Measurements from ENCODE around the gene HDAC11. TPM values are rescaled to one million over a fixed set of nuclear protein-coding genes. Genes with fewer than 3 reads are reported as not detected.
A peak's percentile ranks its signal among the peaks of the same experiment; 100 is the strongest.

Gene HDAC11
- total and polyA plus RNA-seq, 9 of the 15 experiments (the other 6 are each of a cell fraction or from before 2014, with no cell fraction given) = 0.60 to 6.0 (median 4.5) TPM

DNA sequence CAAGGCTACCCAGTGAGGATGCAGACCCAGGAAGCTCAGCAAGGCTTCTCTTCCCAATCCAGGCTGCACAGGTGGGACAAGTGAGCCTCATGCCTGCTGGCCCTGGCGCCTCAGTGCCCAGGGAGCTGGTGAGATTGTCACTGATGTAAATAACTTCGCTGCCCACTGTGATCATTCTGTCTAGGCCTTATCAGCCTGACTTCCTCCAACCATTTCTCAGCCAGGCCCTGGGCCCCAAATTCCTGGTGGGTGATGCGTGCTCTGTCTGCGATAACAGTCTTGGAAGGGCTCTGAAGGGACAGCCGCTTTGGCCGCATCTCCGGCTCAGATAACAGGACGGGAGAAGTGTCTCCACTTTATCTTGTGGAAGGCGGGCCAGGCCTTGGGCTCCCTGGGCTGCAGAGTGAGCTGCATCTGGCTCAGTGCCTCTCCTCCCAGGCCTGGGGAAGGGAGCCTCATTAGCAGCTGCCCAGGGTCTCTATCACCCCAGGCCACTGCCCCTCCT, 66.6 kb downstream of the HDAC11 start (continued):
- TF ChIP-seq, protein P1, sequence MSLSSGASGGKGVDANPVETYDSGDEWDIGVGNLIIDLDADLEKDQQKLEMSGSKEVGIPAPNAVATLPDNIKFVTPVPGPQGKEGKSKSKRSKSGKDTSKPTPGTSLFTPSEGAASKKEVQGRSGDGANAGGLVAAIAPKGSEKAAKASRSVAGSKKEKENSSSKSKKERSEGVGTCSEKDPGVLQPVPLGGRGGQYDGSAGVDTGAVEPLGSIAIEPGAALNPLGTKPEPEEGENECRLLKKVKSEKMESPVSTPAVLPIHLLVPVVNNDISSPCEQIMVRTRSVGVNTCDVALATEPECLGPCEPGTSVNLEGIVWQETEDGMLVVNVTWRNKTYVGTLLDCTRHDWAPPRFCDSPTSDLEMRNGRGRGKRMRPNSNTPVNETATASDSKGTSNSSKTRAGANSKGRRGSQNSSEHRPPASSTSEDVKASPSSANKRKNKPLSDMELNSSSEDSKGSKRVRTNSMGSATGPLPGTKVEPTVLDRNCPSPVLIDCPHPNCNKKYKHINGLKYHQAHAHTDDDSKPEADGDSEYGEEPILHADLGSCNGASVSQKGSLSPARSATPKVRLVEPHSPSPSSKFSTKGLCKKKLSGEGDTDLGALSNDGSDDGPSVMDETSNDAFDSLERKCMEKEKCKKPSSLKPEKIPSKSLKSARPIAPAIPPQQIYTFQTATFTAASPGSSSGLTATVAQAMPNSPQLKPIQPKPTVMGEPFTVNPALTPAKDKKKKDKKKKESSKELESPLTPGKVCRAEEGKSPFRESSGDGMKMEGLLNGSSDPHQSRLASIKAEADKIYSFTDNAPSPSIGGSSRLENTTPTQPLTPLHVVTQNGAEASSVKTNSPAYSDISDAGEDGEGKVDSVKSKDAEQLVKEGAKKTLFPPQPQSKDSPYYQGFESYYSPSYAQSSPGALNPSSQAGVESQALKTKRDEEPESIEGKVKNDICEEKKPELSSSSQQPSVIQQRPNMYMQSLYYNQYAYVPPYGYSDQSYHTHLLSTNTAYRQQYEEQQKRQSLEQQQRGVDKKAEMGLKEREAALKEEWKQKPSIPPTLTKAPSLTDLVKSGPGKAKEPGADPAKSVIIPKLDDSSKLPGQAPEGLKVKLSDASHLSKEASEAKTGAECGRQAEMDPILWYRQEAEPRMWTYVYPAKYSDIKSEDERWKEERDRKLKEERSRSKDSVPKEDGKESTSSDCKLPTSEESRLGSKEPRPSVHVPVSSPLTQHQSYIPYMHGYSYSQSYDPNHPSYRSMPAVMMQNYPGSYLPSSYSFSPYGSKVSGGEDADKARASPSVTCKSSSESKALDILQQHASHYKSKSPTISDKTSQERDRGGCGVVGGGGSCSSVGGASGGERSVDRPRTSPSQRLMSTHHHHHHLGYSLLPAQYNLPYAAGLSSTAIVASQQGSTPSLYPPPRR (CRISPR knock-in tag; IDR thresholded peaks at IDR 0.05; ENCODE audit: borderline replicate concordance) = no peak
- TF ChIP-seq ZNF140 (CRISPR knock-in tag; IDR thresholded peaks at IDR 0.05) (no peak), NRF1 (conservative IDR thresholded peaks at IDR 0.05 in 1 of 2, IDR thresholded peaks at IDR 0.05 in 1 of 2) (peak; percentile 46 to 48; a peak in 2 of 4 replicates), CHCHD3 (CRISPR knock-in tag; IDR thresholded peaks at IDR 0.05) (no peak), MCM5 (IDR thresholded peaks at IDR 0.05; ENCODE audit: low read depth) (no peak), NFRKB (IDR thresholded peaks at IDR 0.05; ENCODE audit: low read depth) (no peak), JUNB (CRISPR knock-in tag; conservative IDR thresholded peaks at IDR 0.05) (no peak)
- TF ChIP-seq, protein P2, sequence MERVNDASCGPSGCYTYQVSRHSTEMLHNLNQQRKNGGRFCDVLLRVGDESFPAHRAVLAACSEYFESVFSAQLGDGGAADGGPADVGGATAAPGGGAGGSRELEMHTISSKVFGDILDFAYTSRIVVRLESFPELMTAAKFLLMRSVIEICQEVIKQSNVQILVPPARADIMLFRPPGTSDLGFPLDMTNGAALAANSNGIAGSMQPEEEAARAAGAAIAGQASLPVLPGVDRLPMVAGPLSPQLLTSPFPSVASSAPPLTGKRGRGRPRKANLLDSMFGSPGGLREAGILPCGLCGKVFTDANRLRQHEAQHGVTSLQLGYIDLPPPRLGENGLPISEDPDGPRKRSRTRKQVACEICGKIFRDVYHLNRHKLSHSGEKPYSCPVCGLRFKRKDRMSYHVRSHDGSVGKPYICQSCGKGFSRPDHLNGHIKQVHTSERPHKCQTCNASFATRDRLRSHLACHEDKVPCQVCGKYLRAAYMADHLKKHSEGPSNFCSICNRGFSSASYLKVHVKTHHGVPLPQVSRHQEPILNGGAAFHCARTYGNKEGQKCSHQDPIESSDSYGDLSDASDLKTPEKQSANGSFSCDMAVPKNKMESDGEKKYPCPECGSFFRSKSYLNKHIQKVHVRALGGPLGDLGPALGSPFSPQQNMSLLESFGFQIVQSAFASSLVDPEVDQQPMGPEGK (CRISPR knock-in tag; IDR thresholded peaks at IDR 0.05; ENCODE audit: borderline replicate concordance) = no peak
- TF ChIP-seq, protein P3, sequence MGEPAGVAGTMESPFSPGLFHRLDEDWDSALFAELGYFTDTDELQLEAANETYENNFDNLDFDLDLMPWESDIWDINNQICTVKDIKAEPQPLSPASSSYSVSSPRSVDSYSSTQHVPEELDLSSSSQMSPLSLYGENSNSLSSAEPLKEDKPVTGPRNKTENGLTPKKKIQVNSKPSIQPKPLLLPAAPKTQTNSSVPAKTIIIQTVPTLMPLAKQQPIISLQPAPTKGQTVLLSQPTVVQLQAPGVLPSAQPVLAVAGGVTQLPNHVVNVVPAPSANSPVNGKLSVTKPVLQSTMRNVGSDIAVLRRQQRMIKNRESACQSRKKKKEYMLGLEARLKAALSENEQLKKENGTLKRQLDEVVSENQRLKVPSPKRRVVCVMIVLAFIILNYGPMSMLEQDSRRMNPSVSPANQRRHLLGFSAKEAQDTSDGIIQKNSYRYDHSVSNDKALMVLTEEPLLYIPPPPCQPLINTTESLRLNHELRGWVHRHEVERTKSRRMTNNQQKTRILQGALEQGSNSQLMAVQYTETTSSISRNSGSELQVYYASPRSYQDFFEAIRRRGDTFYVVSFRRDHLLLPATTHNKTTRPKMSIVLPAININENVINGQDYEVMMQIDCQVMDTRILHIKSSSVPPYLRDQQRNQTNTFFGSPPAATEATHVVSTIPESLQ (CRISPR knock-in tag; IDR thresholded peaks at IDR 0.05) = no peak
- TF ChIP-seq, protein P4, sequence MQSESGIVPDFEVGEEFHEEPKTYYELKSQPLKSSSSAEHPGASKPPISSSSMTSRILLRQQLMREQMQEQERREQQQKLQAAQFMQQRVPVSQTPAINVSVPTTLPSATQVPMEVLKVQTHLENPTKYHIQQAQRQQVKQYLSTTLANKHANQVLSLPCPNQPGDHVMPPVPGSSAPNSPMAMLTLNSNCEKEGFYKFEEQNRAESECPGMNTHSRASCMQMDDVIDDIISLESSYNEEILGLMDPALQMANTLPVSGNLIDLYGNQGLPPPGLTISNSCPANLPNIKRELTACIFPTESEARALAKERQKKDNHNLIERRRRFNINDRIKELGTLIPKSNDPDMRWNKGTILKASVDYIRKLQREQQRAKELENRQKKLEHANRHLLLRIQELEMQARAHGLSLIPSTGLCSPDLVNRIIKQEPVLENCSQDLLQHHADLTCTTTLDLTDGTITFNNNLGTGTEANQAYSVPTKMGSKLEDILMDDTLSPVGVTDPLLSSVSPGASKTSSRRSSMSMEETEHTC (IDR thresholded peaks at IDR 0.05) = no peak
- TF ChIP-seq, protein P5, sequence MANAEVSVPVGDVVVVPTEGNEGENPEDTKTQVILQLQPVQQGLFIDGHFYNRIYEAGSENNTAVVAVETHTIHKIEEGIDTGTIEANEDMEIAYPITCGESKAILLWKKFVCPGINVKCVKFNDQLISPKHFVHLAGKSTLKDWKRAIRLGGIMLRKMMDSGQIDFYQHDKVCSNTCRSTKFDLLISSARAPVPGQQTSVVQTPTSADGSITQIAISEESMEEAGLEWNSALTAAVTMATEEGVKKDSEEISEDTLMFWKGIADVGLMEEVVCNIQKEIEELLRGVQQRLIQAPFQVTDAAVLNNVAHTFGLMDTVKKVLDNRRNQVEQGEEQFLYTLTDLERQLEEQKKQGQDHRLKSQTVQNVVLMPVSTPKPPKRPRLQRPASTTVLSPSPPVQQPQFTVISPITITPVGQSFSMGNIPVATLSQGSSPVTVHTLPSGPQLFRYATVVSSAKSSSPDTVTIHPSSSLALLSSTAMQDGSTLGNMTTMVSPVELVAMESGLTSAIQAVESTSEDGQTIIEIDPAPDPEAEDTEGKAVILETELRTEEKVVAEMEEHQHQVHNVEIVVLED (CRISPR knock-in tag; IDR thresholded peaks at IDR 0.05) = no peak
- TF ChIP-seq, protein P6, sequence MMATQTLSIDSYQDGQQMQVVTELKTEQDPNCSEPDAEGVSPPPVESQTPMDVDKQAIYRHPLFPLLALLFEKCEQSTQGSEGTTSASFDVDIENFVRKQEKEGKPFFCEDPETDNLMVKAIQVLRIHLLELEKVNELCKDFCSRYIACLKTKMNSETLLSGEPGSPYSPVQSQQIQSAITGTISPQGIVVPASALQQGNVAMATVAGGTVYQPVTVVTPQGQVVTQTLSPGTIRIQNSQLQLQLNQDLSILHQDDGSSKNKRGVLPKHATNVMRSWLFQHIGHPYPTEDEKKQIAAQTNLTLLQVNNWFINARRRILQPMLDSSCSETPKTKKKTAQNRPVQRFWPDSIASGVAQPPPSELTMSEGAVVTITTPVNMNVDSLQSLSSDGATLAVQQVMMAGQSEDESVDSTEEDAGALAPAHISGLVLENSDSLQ (IDR thresholded peaks at IDR 0.05) = peak; percentile 72

Data from K562 (cell line).